Endothelial cell (in vitro differentiated cells): ENCODE results near the gene SCYGR4. TPM values are rescaled to one million over a fixed set of nuclear protein-coding genes. Genes with fewer than 3 reads are reported as not detected.

Experiments used
- DNase-seq: peaks from one replicate; pipeline ENCODE4 v3.0.0; 2021; ENCODE audit warnings: low spot score
- H3K27ac Mint-ChIP-seq: one replicate; pipeline ENCODE4 v1.8.0; 2021; ENCODE audit warnings: mixed read lengths, inconsistent platforms; ENCODE audit not compliant: unreplicated experiment
- H3K27me3 Mint-ChIP-seq: one replicate; pipeline ENCODE4 v1.8.0; 2021; ENCODE audit warnings: mild to moderate bottlenecking, moderate library complexity, mixed read lengths, inconsistent platforms; ENCODE audit not compliant: unreplicated experiment
- H3K36me3 Mint-ChIP-seq: one replicate; pipeline ENCODE4 v1.8.0; 2021; ENCODE audit warnings: mild to moderate bottlenecking, low read depth, mixed read lengths, inconsistent platforms; ENCODE audit not compliant: unreplicated experiment
- H3K4me1 Mint-ChIP-seq: one replicate; pipeline ENCODE4 v1.8.0; 2021; ENCODE audit warnings: mild to moderate bottlenecking, mixed read lengths, inconsistent platforms; ENCODE audit not compliant: unreplicated experiment
- H3K4me3 Mint-ChIP-seq: one replicate; pipeline ENCODE4 v1.8.0; 2021; ENCODE audit warnings: mild to moderate bottlenecking, mixed read lengths, inconsistent platforms; ENCODE audit not compliant: unreplicated experiment
- H3K9me3 Mint-ChIP-seq: one replicate; pipeline ENCODE4 v1.8.0; 2021; ENCODE audit warnings: mixed read lengths, inconsistent platforms; ENCODE audit not compliant: unreplicated experiment
- CTCF ChIP-seq: fragments of 200-600 bp; sonication (generic); IDR thresholded peaks from one replicate; pipeline ENCODE4 v1.5.0; 2021; ENCODE audit warnings: antibody characterized with exemption; ENCODE audit not compliant: unreplicated experiment
- total RNA-seq: library from RNA; stranded (reverse); fragmentation: NEBNext Ultra II Directional; extraction: Animal tissue kit (Norgen Biotek cat#: 25700); gene quantifications from one replicate; pipeline ENCODE4 v1.2.1, GENCODE V29; 2021; ENCODE audit not compliant: unreplicated experiment

SCYGR4 gene
- total RNA-seq, 1 donor from 2014 or later, result not detected

- H3K27me3 Mint-ChIP-seq, result no peaks in the 10 kb centered on the region
- no peak overlapping the region for H3K27ac Mint-ChIP-seq
- H3K9me3 Mint-ChIP-seq, result no peaks in the 10 kb centered on the region
- no peaks in the 10 kb centered on the region for H3K36me3 Mint-ChIP-seq
- H3K4me3 Mint-ChIP-seq, result no peak overlapping the region
- H3K4me1 Mint-ChIP-seq, result peaks cover 5% of the 10 kb centered on the region
- DNase-seq, result no peak
- no peak for TF ChIP-seq CTCF
These were observed 4.0 kb upstream of the SCYGR4 start for GRCh38 chr2:227613272-227613660.

- no peak overlapping the region for H3K4me3 Mint-ChIP-seq
- no peak for DNase-seq
- peaks cover 5% of the 10 kb centered on the region for H3K4me1 Mint-ChIP-seq
- TF ChIP-seq CTCF, result no peak
- H3K27me3 Mint-ChIP-seq, result no peaks in the 10 kb centered on the region
- no peaks in the 10 kb centered on the region for H3K9me3 Mint-ChIP-seq
- H3K27ac Mint-ChIP-seq, result no peak overlapping the region
- no peaks in the 10 kb centered on the region for H3K36me3 Mint-ChIP-seq
These were observed 3.1 kb upstream of the SCYGR4 start for GRCh38 chr2:227614246-227614645.

- H3K4me1 Mint-ChIP-seq, result peaks cover 5% of the 10 kb centered on the region
- no peaks in the 10 kb centered on the region for H3K36me3 Mint-ChIP-seq
- H3K4me3 Mint-ChIP-seq, result no peak within 1 kb of the TSS
- H3K27ac Mint-ChIP-seq, result no peak within 1 kb of the TSS
- no peaks in the 10 kb centered on the region for H3K27me3 Mint-ChIP-seq
- no peak for TF ChIP-seq CTCF
- DNase-seq, result no peak
- no peaks in the 10 kb centered on the region for H3K9me3 Mint-ChIP-seq
These were observed 2.6 kb upstream of the SCYGR4 start, which contains the start of gene SCYGR3 for GRCh38 chr2:227614740-227615139. Gene SCYGR3, minus strand, starts transcription at chr2:227614840. Its CDS starts 0 bp downstream, at chr2:227614840.

GRCh38 chr2:227615181-227615580 is 2.1 kb upstream of the SCYGR4 start:
- Mint-ChIP-seq H3K27ac (no peak overlapping the region), H3K36me3 (no peaks in the 10 kb centered on the region), H3K4me1 (peaks cover 5% of the 10 kb centered on the region), H3K9me3 (no peaks in the 10 kb centered on the region), H3K27me3 (no peaks in the 10 kb centered on the region), H3K4me3 (no peak overlapping the region)
- no peak for DNase-seq
- no peak for TF ChIP-seq CTCF

GRCh38 chr2:227615906-227616305 is 1.4 kb upstream of the SCYGR4 start:
- H3K4me1 Mint-ChIP-seq, result peaks cover 5% of the 10 kb centered on the region
- H3K27ac Mint-ChIP-seq, result no peak overlapping the region
- no peaks in the 10 kb centered on the region for H3K9me3 Mint-ChIP-seq
- no peak for TF ChIP-seq CTCF
- no peaks in the 10 kb centered on the region for H3K36me3 Mint-ChIP-seq
- no peak overlapping the region for H3K4me3 Mint-ChIP-seq
- no peak for DNase-seq
- no peaks in the 10 kb centered on the region for H3K27me3 Mint-ChIP-seq
